Measurements from ENCODE around the gene PARM1.

The PARM1 gene

GRCh38 chr4:75009138-75009537, 76.2 kb downstream of the PARM1 start:
- no peak overlapping the region for H3K4me3 Mint-ChIP-seq
- H3K27ac Mint-ChIP-seq = no peak overlapping the region
- no peaks in the 10 kb centered on the region for H3K27me3 Mint-ChIP-seq
- peaks cover 4% of the 10 kb centered on the region for H3K4me1 Mint-ChIP-seq
- H3K9me3 Mint-ChIP-seq = peaks cover 6% of the 10 kb centered on the region
- H3K36me3 Mint-ChIP-seq = peaks cover 26% of the 10 kb centered on the region
- DNase-seq (ENCODE audit: low spot score in 2 of 2) (no peak), ATAC-seq (ENCODE audit: low read depth) (no peak)

- H3K27ac Mint-ChIP-seq = no peak overlapping the region
- H3K27me3 Mint-ChIP-seq = no peaks in the 10 kb centered on the region
- peaks cover 3% of the 10 kb centered on the region for H3K4me1 Mint-ChIP-seq
Observed at GRCh38 chr4:75011131-75011795, 78.3 kb downstream of the PARM1 start.

GRCh38 chr4:75015627-75016026, 82.7 kb downstream of the PARM1 start:
- ATAC-seq (ENCODE audit: low read depth) (no peak), DNase-seq (ENCODE audit: low spot score in 2 of 2) (no peak)
- no peaks in the 10 kb centered on the region for H3K27me3 Mint-ChIP-seq
- no peak overlapping the region for H3K4me3 Mint-ChIP-seq
- no peaks in the 10 kb centered on the region for H3K9me3 Mint-ChIP-seq
- peaks cover 32% of the 10 kb centered on the region for H3K36me3 Mint-ChIP-seq
- H3K27ac Mint-ChIP-seq = no peak overlapping the region
- peaks cover 3% of the 10 kb centered on the region for H3K4me1 Mint-ChIP-seq

More at GRCh38 chr4:75011131-75011795, 78.3 kb downstream of the PARM1 start:
- H3K4me3 Mint-ChIP-seq = no peak overlapping the region
- peaks cover 6% of the 10 kb centered on the region for H3K9me3 Mint-ChIP-seq
- peaks cover 30% of the 10 kb centered on the region for H3K36me3 Mint-ChIP-seq
- DNase-seq (ENCODE audit: low spot score in 2 of 2) = no peak
- no peak for ATAC-seq (ENCODE audit: low read depth)

- ATAC-seq (ENCODE audit: low read depth) (no peak), DNase-seq (ENCODE audit: low spot score in 2 of 2) (no peak)
- H3K27me3 Mint-ChIP-seq = no peaks in the 10 kb centered on the region
- H3K4me3 Mint-ChIP-seq = no peak overlapping the region
- H3K9me3 Mint-ChIP-seq = no peaks in the 10 kb centered on the region
- H3K27ac Mint-ChIP-seq = no peak overlapping the region
- peaks cover 32% of the 10 kb centered on the region for H3K36me3 Mint-ChIP-seq
- H3K4me1 Mint-ChIP-seq = peaks cover 3% of the 10 kb centered on the region
Observed at GRCh38 chr4:75016472-75016871, 83.6 kb downstream of the PARM1 start.

GRCh38 chr4:75018811-75019479, 86.0 kb downstream of the PARM1 start:
- Mint-ChIP-seq H3K4me3 (no peak overlapping the region), H3K9me3 (no peaks in the 10 kb centered on the region), H3K36me3 (peaks cover 23% of the 10 kb centered on the region), H3K4me1 (peaks cover 3% of the 10 kb centered on the region), H3K27ac (no peak overlapping the region), H3K27me3 (no peaks in the 10 kb centered on the region)
- DNase-seq (ENCODE audit: low spot score in 2 of 2) = no peak
- no peak for ATAC-seq (ENCODE audit: low read depth)

GRCh38 chr4:75025431-75025830, 92.5 kb downstream of the PARM1 start:
- H3K27me3 Mint-ChIP-seq = no peaks in the 10 kb centered on the region
- DNase-seq (ENCODE audit: low spot score in 2 of 2) (no peak), ATAC-seq (ENCODE audit: low read depth) (peak; percentile 37)
- H3K4me1 Mint-ChIP-seq = peaks cover 8% of the 10 kb centered on the region
- no peak overlapping the region for H3K4me3 Mint-ChIP-seq
- H3K27ac Mint-ChIP-seq = peak overlapping the region; percentile 20
- peaks cover 2% of the 10 kb centered on the region for H3K9me3 Mint-ChIP-seq
- H3K36me3 Mint-ChIP-seq = peaks cover 23% of the 10 kb centered on the region

GRCh38 chr4:75028196-75028854, 95.4 kb downstream of the PARM1 start:
- Mint-ChIP-seq H3K27me3 (no peaks in the 10 kb centered on the region), H3K4me3 (no peak overlapping the region), H3K27ac (no peak overlapping the region), H3K9me3 (peaks cover 2% of the 10 kb centered on the region), H3K36me3 (peaks cover 15% of the 10 kb centered on the region), H3K4me1 (peaks cover 12% of the 10 kb centered on the region)
- DNase-seq (ENCODE audit: low spot score in 2 of 2) (no peak), ATAC-seq (ENCODE audit: low read depth) (no peak)

GRCh38 chr4:75030028-75030427, 97.1 kb downstream of the PARM1 start:
- H3K36me3 Mint-ChIP-seq = peaks cover 19% of the 10 kb centered on the region
- ATAC-seq (ENCODE audit: low read depth) (no peak), DNase-seq (ENCODE audit: low spot score in 2 of 2) (no peak)
- H3K9me3 Mint-ChIP-seq = peaks cover 2% of the 10 kb centered on the region
- H3K4me3 Mint-ChIP-seq = no peak overlapping the region
- H3K4me1 Mint-ChIP-seq = peaks cover 16% of the 10 kb centered on the region
- H3K27me3 Mint-ChIP-seq = no peaks in the 10 kb centered on the region
- no peak overlapping the region for H3K27ac Mint-ChIP-seq

GRCh38 chr4:75030649-75031235, 97.8 kb downstream of the PARM1 start:
- Mint-ChIP-seq H3K27me3 (no peaks in the 10 kb centered on the region), H3K4me1 (peaks cover 18% of the 10 kb centered on the region), H3K36me3 (peaks cover 21% of the 10 kb centered on the region), H3K9me3 (peaks cover 5% of the 10 kb centered on the region), H3K4me3 (no peak overlapping the region), H3K27ac (no peak overlapping the region)
- DNase-seq (ENCODE audit: low spot score in 2 of 2) = no peak
- peak; percentile 46 for ATAC-seq (ENCODE audit: low read depth)

GRCh38 chr4:75031775-75032174, 98.9 kb downstream of the PARM1 start:
- no peak overlapping the region for H3K27ac Mint-ChIP-seq
- H3K4me1 Mint-ChIP-seq = peaks cover 24% of the 10 kb centered on the region
- DNase-seq (ENCODE audit: low spot score in 2 of 2) (no peak), ATAC-seq (ENCODE audit: low read depth) (no peak)
- H3K36me3 Mint-ChIP-seq = peaks cover 21% of the 10 kb centered on the region
- H3K27me3 Mint-ChIP-seq = no peaks in the 10 kb centered on the region
- H3K9me3 Mint-ChIP-seq = peaks cover 5% of the 10 kb centered on the region
- H3K4me3 Mint-ChIP-seq = no peak overlapping the region

GRCh38 chr4:75034523-75034922, 101.6 kb downstream of the PARM1 start:
- H3K9me3 Mint-ChIP-seq = peaks cover 3% of the 10 kb centered on the region
- H3K4me3 Mint-ChIP-seq = no peak overlapping the region
- no peak overlapping the region for H3K27ac Mint-ChIP-seq
- ATAC-seq (ENCODE audit: low read depth) (no peak), DNase-seq (ENCODE audit: low spot score in 2 of 2) (no peak)
- no peaks in the 10 kb centered on the region for H3K27me3 Mint-ChIP-seq
- peaks cover 10% of the 10 kb centered on the region for H3K36me3 Mint-ChIP-seq
- peaks cover 21% of the 10 kb centered on the region for H3K4me1 Mint-ChIP-seq

GRCh38 chr4:75035321-75035720, 102.4 kb downstream of the PARM1 start:
- ATAC-seq (ENCODE audit: low read depth) (no peak), DNase-seq (ENCODE audit: low spot score in 2 of 2) (no peak)
- H3K4me1 Mint-ChIP-seq = peaks cover 19% of the 10 kb centered on the region
- H3K36me3 Mint-ChIP-seq = peaks cover 14% of the 10 kb centered on the region
- H3K27ac Mint-ChIP-seq = peak overlapping the region; percentile 54
- no peak overlapping the region for H3K4me3 Mint-ChIP-seq
- peaks cover 3% of the 10 kb centered on the region for H3K9me3 Mint-ChIP-seq
- no peaks in the 10 kb centered on the region for H3K27me3 Mint-ChIP-seq

- Mint-ChIP-seq H3K36me3 (peaks cover 14% of the 10 kb centered on the region), H3K4me3 (no peak overlapping the region), H3K27ac (peak overlapping the region; percentile 54), H3K9me3 (peaks cover 3% of the 10 kb centered on the region), H3K4me1 (peaks cover 16% of the 10 kb centered on the region), H3K27me3 (no peaks in the 10 kb centered on the region)
- peak; percentile 91 for ATAC-seq (ENCODE audit: low read depth)
- peak in 1 of 2 donors; percentile 8 for DNase-seq (ENCODE audit: low spot score in 2 of 2)
Observed at GRCh38 chr4:75036046-75036830, 103.3 kb downstream of the PARM1 start.
